ENCODE measurements around the gene ACOXL.
"Not testable (repeated sequence)": the region's sequence is repeated elsewhere in the genome, so short reads cannot be mapped to it uniquely, and the experiment has no call there.

Gene ACOXL

DNA sequence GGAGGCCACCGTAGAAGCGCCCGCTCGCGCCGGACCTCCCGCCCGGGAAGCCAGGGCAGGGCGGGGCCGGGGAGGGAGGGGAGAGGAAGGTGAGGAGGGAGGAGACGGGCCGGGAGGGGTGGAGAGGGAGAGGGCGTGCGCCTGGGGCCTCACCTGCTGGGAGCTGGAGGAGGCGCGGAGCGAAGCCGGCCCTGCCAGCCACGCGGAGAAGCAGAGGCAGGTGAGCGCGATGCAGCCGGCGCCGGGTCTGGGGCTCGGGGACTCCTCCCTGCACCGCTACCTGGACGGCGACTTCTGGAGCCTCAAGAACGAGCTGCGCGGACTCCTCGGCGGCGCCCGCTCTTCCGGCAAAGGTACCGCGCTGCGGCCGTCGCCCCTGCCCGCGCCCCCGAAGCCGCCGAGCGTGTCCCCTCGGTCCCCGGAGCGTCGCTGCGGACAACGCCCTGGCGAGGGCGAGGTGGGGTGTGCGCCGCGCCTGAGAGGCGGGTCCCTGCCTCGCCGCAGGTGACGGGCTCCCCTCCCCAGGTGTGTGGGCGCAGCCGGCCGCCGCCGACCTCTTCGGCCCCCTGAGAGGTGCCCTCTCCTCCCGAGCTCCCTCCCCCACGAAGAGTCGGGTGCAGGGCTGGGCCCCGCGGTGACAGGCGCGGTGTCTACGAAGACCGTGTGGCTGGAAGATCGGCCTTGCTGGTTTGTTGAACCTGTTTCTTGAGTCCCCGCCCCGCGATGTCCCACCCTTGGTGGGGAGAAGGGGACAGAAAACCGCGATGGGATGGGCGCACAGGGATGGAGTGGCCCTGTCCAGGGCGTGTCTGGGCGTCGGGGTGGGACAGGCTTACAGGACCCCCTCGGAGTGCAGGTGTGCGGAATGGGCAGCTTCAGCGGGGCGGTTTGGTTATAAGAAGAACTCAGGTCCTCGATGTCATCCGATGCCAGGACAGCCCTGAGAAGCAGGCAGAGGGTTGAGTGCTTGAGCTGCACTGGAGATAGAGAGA, at the start of gene ACOXL:
Gene ACOXL, plus strand, starts transcription at position 152 of the 992 bp plus-strand sequence. CDS start 35,817 bp downstream, outside the sequence.
- no peak for DNase-seq

DNA sequence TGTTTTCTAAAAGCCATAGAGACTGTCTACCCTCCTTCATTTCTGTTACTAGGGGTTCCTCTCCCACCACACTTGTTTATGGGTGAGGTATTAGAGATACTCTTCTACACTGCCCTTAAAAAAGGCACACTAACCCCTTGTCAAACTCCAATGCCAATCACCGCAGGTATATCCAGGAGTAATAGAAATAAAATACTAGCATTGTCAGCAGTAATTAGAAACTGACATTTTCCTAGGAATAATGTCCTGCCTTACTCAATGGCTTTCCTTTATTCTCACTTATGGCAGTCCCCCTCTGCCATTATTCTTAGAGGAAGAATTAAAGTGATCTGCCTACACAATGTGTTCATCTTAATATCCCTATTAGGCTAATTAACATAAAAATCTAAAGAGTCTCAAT, 49.5 kb upstream of the ACOXL start:
- no peak for DNase-seq

DNA sequence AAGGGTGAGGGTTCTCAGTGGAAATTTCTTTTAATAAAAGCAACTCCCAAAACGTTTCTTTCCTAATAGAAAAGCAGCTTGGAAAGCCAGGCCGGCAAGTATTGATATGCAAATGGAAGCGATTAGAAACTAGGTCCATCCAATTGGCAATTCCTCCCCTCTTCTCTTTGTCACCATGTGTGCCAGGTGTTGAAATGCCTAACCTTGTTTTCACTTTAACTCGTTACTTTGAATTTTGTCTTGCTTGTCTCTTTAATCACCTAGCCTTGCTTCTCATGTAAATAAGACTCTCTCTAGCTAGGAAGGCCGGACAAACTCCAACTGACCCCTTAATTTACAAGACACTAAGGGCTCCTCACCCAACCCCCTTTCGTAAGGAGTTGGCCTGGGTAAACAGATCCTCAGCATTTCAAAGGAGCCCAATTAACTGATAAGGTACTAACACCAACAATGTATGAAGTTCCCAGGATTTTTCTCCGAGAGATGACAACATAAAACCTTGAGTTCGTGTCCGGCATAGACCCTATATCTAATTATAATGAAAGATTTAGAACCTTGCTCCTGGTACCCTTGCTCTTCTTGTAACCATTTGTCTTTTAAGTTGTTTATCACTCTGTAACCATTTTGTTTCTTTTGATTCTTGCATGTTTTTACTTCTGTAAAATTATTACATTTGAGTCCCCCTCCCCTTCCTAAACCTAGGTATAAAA, 44.4 kb upstream of the ACOXL start:
- not testable (repeated sequence) for DNase-seq

DNA sequence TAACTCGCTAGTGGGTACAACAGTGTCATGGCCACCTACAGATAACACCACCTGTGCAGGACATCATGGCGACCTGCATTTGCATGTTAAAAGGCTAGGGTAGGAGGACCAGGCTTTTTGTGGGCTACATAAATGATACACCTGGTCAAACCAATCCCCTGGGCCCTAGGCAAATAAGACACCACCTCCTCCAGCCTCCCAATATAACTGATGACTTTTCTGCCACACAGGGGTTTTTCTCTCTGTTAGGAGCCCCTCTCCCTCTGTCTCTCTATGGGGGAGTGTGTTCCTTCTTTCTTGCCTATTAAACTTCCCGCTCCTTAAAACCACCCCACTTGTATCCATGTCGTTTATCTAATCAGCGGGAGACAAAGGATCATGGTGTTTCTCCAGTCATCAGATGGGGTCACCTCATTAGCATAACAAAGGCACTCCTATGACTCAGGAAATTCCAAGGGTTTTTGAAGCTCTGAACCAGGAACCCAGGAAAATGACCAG, 43.7 kb upstream of the ACOXL start:
- no peak for DNase-seq

DNA sequence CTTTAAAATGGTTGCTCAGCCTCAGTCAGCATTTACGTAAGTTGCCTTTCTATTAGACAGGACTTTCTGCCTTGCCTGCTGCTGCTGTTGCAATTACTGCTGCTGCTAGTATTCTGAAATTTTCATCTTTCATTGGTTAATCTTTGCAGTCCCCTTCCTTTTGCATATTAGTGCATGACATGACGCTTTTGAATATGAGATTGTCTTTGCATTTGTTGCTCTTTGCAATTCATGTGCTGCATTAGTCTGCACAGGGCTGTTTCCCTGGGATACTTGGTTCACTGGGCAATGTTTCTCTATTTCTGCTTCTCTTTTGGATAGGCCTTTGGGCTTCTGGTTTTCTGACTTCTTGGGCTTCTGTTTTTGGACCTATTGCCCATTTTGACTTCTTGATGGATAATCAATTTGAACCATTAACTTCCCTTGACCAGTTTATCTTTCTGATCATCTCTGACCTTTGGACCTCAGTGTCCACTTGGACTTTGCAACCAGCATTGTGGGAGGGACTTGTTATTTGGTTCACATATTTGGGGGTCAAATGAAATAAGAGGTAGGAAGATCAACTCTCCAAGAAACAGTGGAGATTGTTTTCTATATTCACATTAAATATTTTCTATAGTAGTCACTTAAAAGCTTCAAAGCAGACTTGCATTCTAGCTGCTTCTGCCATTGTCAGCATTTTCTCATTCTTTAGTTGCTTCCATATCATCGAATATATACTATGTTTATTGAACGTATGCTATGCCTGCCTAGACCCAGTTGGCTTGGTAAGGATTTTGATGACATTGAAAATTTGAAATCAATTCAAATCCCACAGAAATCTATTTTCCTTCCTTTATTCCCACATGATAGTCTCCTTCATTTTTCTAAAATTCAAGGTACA, 42.0 kb upstream of the ACOXL start:
- no peak for DNase-seq

DNA sequence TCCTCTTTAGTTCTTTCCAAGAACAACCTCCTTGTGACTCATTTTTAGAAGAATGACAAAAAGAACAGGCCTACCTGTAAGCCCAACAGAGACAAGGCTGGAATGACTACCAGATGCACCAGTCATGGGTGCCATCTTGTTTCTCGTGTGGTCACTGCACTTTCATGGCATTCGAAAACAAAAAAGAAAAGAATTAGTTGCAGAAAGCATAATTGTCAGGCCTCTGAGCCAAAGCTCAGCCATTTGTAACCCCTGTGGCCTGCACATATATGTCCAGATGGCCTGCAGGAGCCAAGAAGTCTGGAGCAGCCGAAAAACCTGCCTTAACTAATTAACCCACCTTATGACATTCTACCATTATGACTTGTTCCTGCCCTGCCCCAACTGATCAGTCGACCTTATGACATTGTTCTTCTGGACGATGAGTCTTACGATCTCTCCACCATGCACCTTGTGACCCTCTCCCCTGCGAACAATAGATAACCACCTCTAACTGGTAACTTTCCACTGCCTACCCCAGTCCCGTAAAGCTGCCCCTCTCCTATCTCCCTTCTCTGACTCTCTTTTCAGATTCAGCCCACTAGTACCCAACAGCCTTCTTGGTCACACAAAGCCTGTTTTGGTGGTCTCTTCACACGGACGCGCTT, 40.6 kb upstream of the ACOXL start:
- DNase-seq, result no peak

DNA sequence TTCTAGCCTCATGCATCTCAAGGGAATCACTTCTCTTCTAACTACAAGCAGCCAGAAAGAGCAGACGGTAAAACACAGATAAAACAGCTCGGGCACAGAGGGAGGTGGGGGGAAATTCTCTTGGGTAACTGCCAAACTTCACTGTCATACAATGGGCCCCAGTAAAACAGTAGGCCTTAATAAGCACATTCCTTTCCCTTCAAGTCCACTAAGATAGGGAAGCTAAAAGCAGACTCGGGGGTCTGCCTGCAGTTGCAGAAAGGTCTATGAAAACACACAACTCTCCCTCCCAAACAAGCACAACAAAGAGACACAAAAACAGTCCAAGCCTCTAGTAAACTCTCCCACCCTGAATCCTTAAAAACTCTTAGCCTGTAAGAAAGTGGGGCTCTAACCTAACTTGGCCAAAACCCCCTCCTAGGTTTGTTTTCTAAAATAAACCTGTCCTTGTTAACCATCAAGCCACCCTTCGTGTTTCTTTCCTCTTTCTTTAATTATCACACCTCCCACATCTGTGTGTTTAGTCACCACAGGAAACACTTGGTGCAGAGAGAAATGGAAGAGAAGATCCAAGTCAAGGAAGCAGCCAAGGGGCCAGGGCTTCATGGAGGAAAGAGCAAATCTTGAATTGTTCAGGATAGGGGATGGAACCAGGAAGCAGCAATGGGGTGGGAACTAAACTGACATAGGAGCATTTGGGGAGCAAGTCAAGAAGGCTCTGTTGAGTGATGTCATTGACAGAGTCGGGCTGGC, 37.1 kb upstream of the ACOXL start:
- not testable (repeated sequence) for DNase-seq

DNA sequence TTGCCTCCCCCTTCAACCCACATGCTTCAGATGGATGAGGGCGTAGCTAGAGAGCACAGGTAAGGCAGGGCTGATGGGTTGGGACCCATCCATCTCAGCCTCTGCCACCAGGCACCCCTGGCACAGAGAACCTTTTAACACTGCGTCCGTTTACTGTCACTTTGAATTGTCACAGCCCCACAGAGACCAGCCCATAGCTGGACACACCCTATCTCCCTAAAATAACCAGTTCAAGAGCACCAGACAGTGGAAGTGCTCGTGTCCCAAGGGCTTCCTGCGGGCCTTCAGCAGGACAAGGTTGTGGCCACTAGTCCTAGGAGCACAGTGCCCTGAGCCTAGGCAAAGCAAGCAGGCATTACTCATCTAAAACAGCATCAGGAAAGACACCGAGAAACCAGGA, 34.1 kb upstream of the ACOXL start:
- DNase-seq, result not testable (repeated sequence)

DNA sequence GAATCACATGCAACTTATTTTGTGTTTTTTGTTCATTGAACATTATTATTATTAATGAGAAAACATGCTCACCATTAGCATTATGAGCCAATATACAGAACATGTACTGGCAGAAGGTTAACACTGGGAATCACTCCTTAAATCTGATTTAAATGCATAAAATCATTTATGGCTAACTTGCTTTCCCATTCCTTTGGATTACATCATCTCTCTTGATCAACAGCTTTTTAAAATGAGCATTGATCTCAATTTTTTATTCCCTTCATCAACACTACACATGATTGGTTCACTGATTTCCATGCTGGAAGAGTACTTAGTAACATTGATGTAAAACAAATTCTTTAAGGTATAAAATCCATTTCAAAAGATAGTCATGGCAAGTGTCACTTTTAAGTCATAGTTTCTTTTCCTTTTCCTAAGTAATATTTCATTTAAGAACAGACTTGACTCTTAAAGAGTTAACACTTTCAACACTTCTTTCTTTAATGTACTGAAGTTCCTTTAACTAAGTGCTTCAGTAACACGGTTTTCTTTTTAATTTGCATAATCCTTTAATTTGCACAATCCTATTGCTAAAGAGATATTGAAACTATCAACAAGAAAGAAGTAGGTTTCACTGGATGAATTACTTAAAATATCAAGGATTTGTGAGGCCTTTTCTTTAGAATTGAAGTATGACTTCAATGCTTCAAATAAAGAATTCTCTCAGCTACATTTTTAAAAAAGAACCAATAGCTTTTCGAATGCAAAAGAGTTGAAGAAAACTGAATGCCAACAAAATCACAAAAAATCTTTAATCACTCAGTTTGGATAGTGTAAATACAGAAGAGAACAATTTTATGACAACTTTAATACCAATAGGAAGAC, 29.6 kb upstream of the ACOXL start:
- DNase-seq, result peak; percentile 77 to 93

DNA sequence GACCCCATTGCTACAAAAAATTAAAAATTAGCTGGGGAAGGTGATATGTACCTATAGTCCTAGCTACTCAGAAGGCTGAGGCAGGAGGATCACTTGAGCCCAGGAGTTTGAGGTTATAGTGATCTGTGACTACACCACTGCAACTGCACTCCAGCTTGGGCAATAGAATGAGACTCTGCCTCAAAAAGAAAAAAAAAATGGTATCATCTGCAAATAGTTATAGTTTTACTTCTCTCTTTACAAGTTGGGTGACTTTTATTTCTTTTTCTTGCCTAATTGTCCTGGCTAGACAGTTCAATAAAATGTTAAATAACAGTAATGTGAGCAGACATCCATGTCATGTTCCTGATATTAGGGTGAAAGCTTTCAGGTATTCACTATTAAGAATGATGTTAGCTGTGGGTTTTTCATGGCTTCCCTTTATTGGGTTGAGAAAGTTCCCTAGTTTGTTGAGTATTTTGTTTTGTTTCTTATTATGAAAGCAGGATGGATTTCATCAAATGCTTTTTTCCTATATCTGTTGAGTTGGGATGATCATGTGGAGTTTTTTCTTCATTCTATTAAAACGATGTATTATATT, 24.9 kb upstream of the ACOXL start:
- peak; percentile 65 to 73 for DNase-seq

DNA sequence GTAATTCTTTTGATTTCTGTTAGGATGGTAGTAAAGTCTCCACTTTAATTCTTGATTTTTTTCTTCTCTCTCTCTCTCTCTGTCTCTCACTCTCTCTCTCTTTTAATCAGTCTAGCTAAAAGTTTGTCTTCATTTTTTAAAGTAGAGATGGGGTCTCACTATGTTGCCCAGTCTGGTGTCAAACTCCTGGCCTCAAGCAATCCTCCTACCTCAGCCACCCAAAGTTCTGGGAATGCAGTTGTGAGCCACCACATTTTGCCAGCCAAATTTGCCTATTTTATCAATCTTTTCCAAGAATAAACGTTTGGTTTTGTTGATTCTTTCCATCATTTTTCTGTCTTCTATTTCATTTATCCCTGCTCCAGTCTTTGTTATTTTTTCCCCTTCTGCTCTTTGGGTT, 23.9 kb upstream of the ACOXL start:
- DNase-seq, result no peak

DNA sequence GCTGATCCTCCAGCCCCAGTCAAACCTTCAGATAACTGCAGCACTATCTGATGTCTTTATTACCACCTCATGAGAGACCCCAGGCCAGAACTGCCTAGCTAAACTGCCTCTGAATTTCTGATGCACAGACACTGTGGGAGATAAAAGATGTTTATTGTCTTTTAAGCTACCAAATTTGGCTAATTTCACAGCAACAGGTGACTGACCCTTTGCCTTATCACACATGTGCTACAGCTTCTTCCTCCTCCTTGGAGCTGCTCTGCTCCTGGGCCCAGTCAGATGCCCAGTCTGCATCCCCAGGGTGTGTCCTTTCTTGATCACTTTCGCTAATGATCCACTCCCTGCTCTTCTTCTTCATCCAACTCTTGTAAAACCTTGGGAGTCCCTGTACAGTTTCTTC, 19.6 kb upstream of the ACOXL start:
- no peak for DNase-seq

DNA sequence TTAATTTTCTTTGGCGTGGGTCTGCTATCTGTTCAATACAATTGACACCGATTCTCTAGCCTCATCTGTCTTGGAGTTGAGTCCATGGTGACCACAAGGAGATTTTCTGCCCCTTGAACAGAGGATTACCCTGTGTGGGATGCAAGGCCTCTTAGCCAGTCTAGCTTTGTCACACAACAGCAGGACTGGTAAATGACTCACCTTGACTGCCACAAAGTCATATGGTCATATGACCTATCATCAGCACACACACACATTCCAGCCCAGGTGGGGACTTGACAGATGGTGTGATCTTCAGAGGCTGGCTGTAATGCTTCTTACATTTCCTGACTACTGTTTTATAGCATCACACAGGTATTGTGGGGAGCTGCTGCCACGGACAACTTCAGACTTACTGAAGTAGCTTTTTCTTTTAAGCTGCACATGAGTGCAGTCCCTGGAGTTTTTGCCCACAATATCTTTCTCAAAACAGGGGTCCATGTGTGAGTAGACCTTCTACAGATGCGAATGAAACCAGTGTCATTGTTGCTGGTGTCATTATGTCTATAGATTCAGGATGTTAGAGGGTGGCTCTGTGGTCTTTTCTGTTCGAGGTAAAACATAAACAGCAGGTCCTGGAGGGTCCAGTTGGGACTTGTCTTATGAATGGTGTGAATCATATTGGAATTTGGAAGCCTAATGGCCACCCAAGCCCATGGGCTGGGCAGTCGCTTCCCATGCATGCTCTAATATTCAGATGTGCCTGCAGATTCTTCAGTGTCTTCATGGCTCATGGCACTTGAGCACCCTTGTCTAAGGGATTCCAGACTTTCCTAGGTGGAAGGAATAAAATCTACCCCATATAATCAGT, 18.6 kb upstream of the ACOXL start:
- DNase-seq, result no peak

DNA sequence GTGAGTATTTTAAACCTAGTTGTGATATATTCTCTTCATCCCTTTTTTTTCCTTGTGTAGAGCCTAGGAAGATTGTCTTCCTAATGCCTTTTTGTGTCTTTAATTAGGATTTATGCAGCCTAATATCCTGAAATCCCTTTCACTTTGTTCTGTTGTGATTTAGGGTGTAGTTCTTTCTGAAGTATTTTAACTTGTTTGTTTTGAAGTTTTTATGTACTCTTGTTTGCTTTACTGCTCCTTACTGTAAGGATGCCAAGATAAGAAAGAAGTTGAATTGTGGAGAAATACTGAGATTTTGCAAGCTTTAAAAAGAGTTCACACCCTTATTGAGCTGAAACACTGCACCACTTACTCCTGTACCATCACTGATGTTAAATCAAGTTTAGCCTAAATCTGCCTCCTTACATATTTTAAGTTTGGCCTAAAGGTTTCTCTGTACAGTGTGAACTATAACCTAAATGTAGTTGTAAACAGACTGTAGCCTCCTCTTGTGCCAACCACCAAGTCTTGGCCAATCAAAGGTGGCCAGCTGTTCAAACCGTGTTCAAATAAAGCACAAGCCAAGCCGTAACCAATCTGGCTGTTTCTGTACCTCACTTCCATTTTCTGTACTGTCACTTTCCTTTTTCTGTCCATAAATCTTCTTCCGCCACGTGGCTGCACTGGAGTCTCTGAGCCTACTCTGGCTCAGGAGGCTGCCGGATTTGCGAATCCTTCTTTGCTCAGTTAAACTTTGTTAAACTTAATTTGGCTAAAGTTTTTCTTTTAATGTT, 17.7 kb upstream of the ACOXL start:
- no peak for DNase-seq

DNA sequence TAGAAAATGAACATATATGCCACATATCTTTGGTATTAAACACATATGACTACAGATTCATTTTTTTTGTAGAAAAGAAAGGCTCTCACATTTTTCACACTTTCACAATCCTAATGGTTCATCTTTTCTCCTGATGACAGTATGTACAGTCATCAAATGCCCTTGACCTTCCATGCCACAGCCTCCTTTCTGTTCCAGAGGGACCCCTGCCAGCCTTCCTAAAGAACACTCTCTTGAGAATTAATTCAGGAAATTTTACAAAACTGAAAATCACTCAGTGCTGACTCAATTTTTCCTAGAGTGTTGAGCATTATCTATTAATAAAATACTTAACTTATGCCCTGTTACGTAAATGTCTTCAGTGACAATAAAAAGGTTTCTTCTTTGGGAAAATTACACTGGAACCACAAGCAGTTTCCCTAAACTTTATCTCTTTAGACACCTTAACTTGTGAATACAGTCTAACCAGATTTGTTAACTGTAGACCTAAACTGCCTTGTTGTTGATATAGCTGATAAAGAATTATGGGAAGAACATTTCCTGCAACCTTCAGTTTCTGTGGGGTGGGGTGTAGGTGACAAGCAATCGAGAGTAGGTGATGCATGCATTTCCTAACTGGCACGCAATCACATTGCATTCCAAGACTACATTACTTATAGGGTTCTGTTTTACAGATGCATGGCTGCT, 15.3 kb upstream of the ACOXL start:
- DNase-seq, result no peak

DNA sequence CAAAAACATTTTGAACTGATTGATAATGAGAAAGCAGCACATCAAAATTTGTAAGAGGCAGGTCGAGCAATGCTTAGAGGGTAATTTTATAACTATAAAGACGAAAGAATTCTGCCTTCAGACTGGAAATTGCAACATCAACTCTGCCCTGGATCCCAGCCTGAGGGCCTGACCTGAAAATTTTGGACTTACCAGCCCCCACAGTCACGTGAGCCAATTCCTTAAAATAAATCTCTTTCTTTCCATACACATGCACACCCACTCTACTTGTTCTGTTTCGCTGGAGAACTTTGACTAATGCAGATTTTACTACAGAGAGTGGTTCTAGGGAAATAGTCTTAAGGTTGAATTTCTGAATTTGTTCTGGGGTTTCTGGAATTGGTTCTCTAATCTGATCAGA, 14.6 kb upstream of the ACOXL start:
- DNase-seq, result peak in 1 of 2 donors; percentile 47

DNA sequence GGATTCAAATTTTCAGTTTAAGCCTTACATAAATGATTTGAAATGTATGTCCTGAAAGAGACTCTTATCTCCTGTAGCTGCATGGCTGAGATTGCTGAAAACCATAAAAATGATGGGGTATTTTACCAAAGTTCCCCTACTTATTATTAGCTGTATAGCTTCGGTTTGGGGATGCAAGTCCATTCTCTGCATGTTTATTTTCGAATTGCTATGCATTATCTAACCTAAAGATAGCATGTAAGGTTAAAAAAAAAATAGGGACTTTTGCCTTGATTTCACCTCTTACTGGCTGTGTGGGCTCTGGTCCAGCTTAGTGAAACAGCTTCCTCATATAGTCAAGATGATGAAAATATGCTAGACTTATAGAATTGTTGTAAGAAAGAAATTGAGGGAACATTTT, 14.0 kb upstream of the ACOXL start:
- peak in 1 of 2 donors; percentile 33 for DNase-seq

DNA sequence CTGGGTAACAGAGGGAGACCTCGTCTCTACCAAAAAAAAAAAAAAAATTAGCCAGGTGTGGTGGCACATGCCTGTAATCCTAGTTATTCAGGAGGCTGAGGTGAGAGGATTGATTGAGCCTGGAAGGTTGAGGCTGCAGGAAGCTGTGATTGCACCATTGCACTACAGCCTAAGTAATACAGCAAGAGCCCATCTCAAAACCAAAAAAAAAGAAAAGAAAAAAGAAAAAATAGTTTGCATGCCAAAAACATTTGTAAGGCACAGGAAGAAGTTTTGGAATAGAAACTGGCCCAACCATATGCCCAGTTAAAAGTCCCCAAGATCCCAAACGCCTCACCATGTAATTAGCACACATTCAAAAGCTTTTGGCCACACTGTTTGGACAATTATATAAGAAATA, 13.4 kb upstream of the ACOXL start:
- no peak for DNase-seq

All from inflammatory macrophage treated with lipopolysaccharide for 1 hour (primary cell).